Subcutaneous adipose tissue (tissue), 4 donors: Measurements from ENCODE around the gene SEPTIN12. TPM values are rescaled to one million over a fixed set of nuclear protein-coding genes. Genes with fewer than 3 reads are reported as not detected.

ENCODE experiments used
- total RNA-seq, 4 donors: library from RNA; depleted of rRNA; stranded (reverse); fragments of >200 nt; gene quantifications; one replicate each; pipeline ENCODE4 v1.1.0, GENCODE V29; 2016
- TF ChIP-seq, protein P1 (sequence below): fragments of 450-650 bp; IDR thresholded peaks from one replicate; pipeline ENCODE4 v1.5.1; 2016; ENCODE audit warnings: low read depth, mild to moderate bottlenecking, control low read depth, antibody characterized with exemption, moderate library complexity

Gene SEPTIN12
- total RNA-seq, 4 donors from 2014 or later: not detected

DNA sequence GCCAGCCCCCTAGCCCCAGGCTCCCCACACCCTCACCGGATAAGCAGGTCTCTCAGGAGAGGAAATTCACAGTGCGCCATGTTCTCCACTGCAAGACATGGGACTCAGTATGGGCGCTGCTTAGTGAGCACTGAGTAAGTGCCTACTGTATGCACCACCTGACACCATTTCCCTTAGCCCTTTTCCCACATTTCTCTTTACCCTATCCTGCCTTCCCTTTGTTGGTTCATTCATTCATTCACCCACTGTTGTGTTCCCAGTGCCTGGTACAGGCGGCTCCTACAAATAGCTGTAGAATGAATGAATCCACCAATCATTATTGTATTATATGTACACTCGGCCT is 10.1 kb downstream of the SEPTIN12 start:
- TF ChIP-seq, protein P1, sequence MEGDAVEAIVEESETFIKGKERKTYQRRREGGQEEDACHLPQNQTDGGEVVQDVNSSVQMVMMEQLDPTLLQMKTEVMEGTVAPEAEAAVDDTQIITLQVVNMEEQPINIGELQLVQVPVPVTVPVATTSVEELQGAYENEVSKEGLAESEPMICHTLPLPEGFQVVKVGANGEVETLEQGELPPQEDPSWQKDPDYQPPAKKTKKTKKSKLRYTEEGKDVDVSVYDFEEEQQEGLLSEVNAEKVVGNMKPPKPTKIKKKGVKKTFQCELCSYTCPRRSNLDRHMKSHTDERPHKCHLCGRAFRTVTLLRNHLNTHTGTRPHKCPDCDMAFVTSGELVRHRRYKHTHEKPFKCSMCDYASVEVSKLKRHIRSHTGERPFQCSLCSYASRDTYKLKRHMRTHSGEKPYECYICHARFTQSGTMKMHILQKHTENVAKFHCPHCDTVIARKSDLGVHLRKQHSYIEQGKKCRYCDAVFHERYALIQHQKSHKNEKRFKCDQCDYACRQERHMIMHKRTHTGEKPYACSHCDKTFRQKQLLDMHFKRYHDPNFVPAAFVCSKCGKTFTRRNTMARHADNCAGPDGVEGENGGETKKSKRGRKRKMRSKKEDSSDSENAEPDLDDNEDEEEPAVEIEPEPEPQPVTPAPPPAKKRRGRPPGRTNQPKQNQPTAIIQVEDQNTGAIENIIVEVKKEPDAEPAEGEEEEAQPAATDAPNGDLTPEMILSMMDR: no peak

GRCh38 chr16:4777339-4778049 is 10.7 kb downstream of the SEPTIN12 start:
- TF ChIP-seq, protein P1: no peak

GRCh38 chr16:4776141-4776705 is 11.9 kb downstream of the SEPTIN12 start:
- TF ChIP-seq, protein P1: no peak

DNA sequence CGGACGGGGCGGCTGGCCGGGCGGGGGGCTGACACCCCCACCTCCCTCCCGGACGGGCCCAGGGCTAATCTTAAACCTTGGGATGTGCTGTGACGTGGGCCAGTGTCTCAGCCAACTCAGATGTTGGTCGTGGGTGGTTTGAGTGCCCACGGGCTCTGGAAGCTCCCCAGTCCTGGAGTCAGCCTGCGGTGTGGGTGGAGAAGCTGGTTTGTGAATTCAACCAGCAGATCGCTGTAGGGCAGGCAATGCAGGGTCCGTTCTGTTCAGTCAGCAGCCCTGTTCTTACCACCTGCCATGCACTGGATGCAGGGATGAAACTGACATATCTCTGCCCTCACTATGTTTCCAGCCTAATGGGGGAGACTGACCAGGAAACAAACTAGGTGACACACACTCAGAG is 13.1 kb downstream of the SEPTIN12 start:
- TF ChIP-seq, protein P1: no peak

GRCh38 chr16:4772351-4772750 is 15.8 kb downstream of the SEPTIN12 start:
- TF ChIP-seq, protein P1: no peak

- TF ChIP-seq, protein P1: no peak
These were observed 16.5 kb downstream of the SEPTIN12 start for GRCh38 chr16:4771646-4772045.

GRCh38 chr16:4769306-4769638 is 18.9 kb downstream of the SEPTIN12 start:
- TF ChIP-seq, protein P1: no peak
